Suprapubic skin (tissue), 4 donors: Measurements from ENCODE around the gene PPAN.

Experiments
- EP300 ChIP-seq: sonication (generic); formaldehyde crosslinking; IDR thresholded peaks from one replicate; pipeline ENCODE4 v1.6.1; 2017; ENCODE audit warnings: antibody characterized with exemption
- POLR2A ChIP-seq, 2 donors: fragments of 450-650 bp; IDR thresholded peaks; one replicate each; pipeline ENCODE4 v1.6.1; 2017; ENCODE audit warnings: antibody characterized with exemption in 2 of 2, mild to moderate bottlenecking in 2 of 2, moderate library complexity in 2 of 2
- POLR2AphosphoS5 ChIP-seq, 3 donors: sonication (generic); formaldehyde crosslinking; IDR thresholded peaks; one replicate each; pipeline ENCODE4 v1.6.1; 2017; ENCODE audit warnings: antibody characterized with exemption in 3 of 3
- TF ChIP-seq, protein P1 (sequence below), 2 donors: fragments of 200-600 bp in 1 of 2; fragments of 450-650 bp in 1 of 2; sonication (generic) in 1 of 2; IDR thresholded peaks; one replicate each; pipeline ENCODE4 v1.5.1; 2016 to 2019; ENCODE audit warnings: antibody characterized with exemption in 2 of 2, mild to moderate bottlenecking in 1 of 2, moderate library complexity in 1 of 2

DNA sequence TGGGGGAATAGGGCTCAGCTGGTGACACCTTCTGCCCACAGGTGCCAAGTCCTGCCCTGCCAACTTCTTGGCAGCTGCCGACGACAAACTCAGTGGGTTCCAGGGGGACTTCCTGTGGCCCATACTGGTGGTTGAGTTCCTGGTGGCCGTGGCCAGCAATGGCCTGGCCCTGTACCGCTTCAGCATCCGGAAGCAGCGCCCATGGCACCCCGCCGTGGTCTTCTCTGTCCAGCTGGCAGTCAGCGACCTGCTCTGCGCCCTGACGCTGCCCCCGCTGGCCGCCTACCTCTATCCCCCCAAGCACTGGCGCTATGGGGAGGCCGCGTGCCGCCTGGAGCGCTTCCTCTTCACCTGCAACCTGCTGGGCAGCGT is 7.4 kb downstream of the PPAN start:
- TF ChIP-seq, protein P1, sequence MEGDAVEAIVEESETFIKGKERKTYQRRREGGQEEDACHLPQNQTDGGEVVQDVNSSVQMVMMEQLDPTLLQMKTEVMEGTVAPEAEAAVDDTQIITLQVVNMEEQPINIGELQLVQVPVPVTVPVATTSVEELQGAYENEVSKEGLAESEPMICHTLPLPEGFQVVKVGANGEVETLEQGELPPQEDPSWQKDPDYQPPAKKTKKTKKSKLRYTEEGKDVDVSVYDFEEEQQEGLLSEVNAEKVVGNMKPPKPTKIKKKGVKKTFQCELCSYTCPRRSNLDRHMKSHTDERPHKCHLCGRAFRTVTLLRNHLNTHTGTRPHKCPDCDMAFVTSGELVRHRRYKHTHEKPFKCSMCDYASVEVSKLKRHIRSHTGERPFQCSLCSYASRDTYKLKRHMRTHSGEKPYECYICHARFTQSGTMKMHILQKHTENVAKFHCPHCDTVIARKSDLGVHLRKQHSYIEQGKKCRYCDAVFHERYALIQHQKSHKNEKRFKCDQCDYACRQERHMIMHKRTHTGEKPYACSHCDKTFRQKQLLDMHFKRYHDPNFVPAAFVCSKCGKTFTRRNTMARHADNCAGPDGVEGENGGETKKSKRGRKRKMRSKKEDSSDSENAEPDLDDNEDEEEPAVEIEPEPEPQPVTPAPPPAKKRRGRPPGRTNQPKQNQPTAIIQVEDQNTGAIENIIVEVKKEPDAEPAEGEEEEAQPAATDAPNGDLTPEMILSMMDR (IDR thresholded peaks at IDR 0.05) = no peak
- no peak for TF ChIP-seq POLR2AphosphoS5 (IDR thresholded peaks at IDR 0.05)
- no peak for TF ChIP-seq EP300
- no peak for TF ChIP-seq POLR2A (IDR thresholded peaks at IDR 0.05)
